Subcutaneous abdominal adipose tissue (tissue), 5 donors: ENCODE results near the gene IL1RAPL1.

Source experiments
- H3K27ac ChIP-seq: one replicate; pipeline ENCODE4 v1.7.0; 2013; ENCODE audit warnings: low read depth, mild to moderate bottlenecking, inconsistent platforms, low read length, moderate library complexity
- H3K27me3 ChIP-seq, 5 donors: one replicate each; pipeline ENCODE4 v1.7.0; 2013; ENCODE audit warnings: low read length in 5 of 5, inconsistent platforms in 1 of 5; ENCODE audit not compliant: control insufficient read depth in 5 of 5, insufficient read depth in 4 of 5
- H3K36me3 ChIP-seq, 5 donors: one replicate each; pipeline ENCODE4 v1.7.0; 2013; ENCODE audit warnings: low read length in 5 of 5; ENCODE audit not compliant: control insufficient read depth in 5 of 5, insufficient read depth in 5 of 5
- H3K4me1 ChIP-seq, 5 donors: one replicate each; pipeline ENCODE4 v1.7.0; 2013; ENCODE audit warnings: low read length in 5 of 5, mild to moderate bottlenecking in 3 of 5, moderate library complexity in 1 of 5; ENCODE audit not compliant: control insufficient read depth in 5 of 5, insufficient read depth in 5 of 5
- H3K4me3 ChIP-seq, 5 donors: one replicate each; pipeline ENCODE4 v1.7.0; 2013; ENCODE audit warnings: low read length in 5 of 5, low read depth in 1 of 5
- H3K9ac ChIP-seq, 5 donors: one replicate each; pipeline ENCODE4 v1.7.0; 2013; ENCODE audit warnings: low read length in 5 of 5, mild to moderate bottlenecking in 4 of 5, moderate library complexity in 3 of 5
- H3K9me3 ChIP-seq, 5 donors: one replicate each; pipeline ENCODE4 v1.7.0; 2013; ENCODE audit warnings: low read length in 5 of 5; ENCODE audit not compliant: control insufficient read depth in 5 of 5
- donor health status: healthy.
- donor health status: healthy.
- donor health status: healthy.
- donor health status: healthy.
- donor health status: healthy.

Gene IL1RAPL1

GRCh38 chrX:28613558-28613957, 26.3 kb downstream of the IL1RAPL1 start:
- H3K27ac ChIP-seq: no peak overlapping the region
- no peaks in the 10 kb centered on the region for H3K4me1 ChIP-seq
- H3K27me3 ChIP-seq: peaks cover 0 to 5% (median 3%) of the 10 kb centered on the region in 5 donors
- H3K9ac ChIP-seq: no peak overlapping the region
- no peak overlapping the region for H3K4me3 ChIP-seq
- no peaks in the 10 kb centered on the region for H3K9me3 ChIP-seq
- H3K36me3 ChIP-seq: no peaks in the 10 kb centered on the region

- no peak overlapping the region for H3K9ac ChIP-seq
- no peak overlapping the region for H3K4me3 ChIP-seq
- H3K4me1 ChIP-seq: no peaks in the 10 kb centered on the region
- no peak overlapping the region for H3K27ac ChIP-seq
- no peaks in the 10 kb centered on the region for H3K36me3 ChIP-seq
- H3K27me3 ChIP-seq: peaks cover 0 to 3% (median 0%) of the 10 kb centered on the region in 5 donors
- no peaks in the 10 kb centered on the region for H3K9me3 ChIP-seq
These were observed 38.0 kb downstream of the IL1RAPL1 start for GRCh38 chrX:28625223-28625622.

GRCh38 chrX:28626515-28626914, 39.3 kb downstream of the IL1RAPL1 start:
- Histone ChIP-seq H3K36me3 (no peaks in the 10 kb centered on the region), H3K27ac (no peak overlapping the region), H3K9me3 (no peaks in the 10 kb centered on the region), H3K4me3 (no peak overlapping the region), H3K4me1 (no peaks in the 10 kb centered on the region), H3K27me3 (peaks cover 0 to 3% (median 0%) of the 10 kb centered on the region in 5 donors), H3K9ac (no peak overlapping the region)

- Histone ChIP-seq H3K36me3 (no peaks in the 10 kb centered on the region), H3K27me3 (peaks cover 0 to 3% (median 0%) of the 10 kb centered on the region in 5 donors), H3K9ac (no peak overlapping the region), H3K27ac (no peak overlapping the region), H3K9me3 (no peaks in the 10 kb centered on the region), H3K4me1 (no peaks in the 10 kb centered on the region), H3K4me3 (no peak overlapping the region)
These were observed 40.9 kb downstream of the IL1RAPL1 start for GRCh38 chrX:28628120-28628519.

GRCh38 chrX:28638775-28639174, 51.5 kb downstream of the IL1RAPL1 start:
- Histone ChIP-seq H3K4me3 (no peak overlapping the region), H3K27me3 (no peaks in the 10 kb centered on the region), H3K9ac (no peak overlapping the region), H3K36me3 (no peaks in the 10 kb centered on the region), H3K9me3 (peaks cover 0 to 4% (median 2%) of the 10 kb centered on the region in 5 donors), H3K27ac (no peak overlapping the region), H3K4me1 (no peaks in the 10 kb centered on the region)

- Histone ChIP-seq H3K36me3 (no peaks in the 10 kb centered on the region), H3K4me1 (no peaks in the 10 kb centered on the region), H3K9me3 (peaks cover 0 to 4% (median 2%) of the 10 kb centered on the region in 5 donors), H3K27me3 (no peaks in the 10 kb centered on the region), H3K4me3 (no peak overlapping the region), H3K27ac (no peak overlapping the region), H3K9ac (no peak overlapping the region)
These were observed 52.2 kb downstream of the IL1RAPL1 start for GRCh38 chrX:28639451-28639850.

GRCh38 chrX:28649541-28649940, 62.3 kb downstream of the IL1RAPL1 start:
- no peak overlapping the region for H3K27ac ChIP-seq
- no peaks in the 10 kb centered on the region for H3K36me3 ChIP-seq
- peaks cover 0 to 7% (median 0%) of the 10 kb centered on the region in 5 donors for H3K27me3 ChIP-seq
- no peak overlapping the region for H3K9ac ChIP-seq
- H3K9me3 ChIP-seq: peaks cover 0 to 4% (median 0%) of the 10 kb centered on the region in 5 donors
- no peaks in the 10 kb centered on the region for H3K4me1 ChIP-seq
- no peak overlapping the region for H3K4me3 ChIP-seq

GRCh38 chrX:28651186-28651585, 63.9 kb downstream of the IL1RAPL1 start:
- Histone ChIP-seq H3K9me3 (peaks cover 0 to 6% (median 0%) of the 10 kb centered on the region in 5 donors), H3K4me1 (no peaks in the 10 kb centered on the region), H3K9ac (no peak overlapping the region), H3K36me3 (no peaks in the 10 kb centered on the region), H3K27ac (no peak overlapping the region), H3K4me3 (no peak overlapping the region), H3K27me3 (peaks cover 0 to 4% (median 0%) of the 10 kb centered on the region in 5 donors)

GRCh38 chrX:28659269-28659668, 72.0 kb downstream of the IL1RAPL1 start:
- H3K4me1 ChIP-seq: no peaks in the 10 kb centered on the region
- peaks cover 0 to 5% (median 3%) of the 10 kb centered on the region in 5 donors for H3K9me3 ChIP-seq
- no peak overlapping the region for H3K9ac ChIP-seq
- no peak overlapping the region for H3K4me3 ChIP-seq
- no peak overlapping the region for H3K27ac ChIP-seq
- H3K36me3 ChIP-seq: no peaks in the 10 kb centered on the region
- no peaks in the 10 kb centered on the region for H3K27me3 ChIP-seq

GRCh38 chrX:28665778-28666177, 78.5 kb downstream of the IL1RAPL1 start:
- H3K4me3 ChIP-seq: no peak overlapping the region
- no peaks in the 10 kb centered on the region for H3K36me3 ChIP-seq
- no peak overlapping the region for H3K27ac ChIP-seq
- H3K4me1 ChIP-seq: no peaks in the 10 kb centered on the region
- H3K27me3 ChIP-seq: peaks cover 0 to 4% (median 4%) of the 10 kb centered on the region in 5 donors
- peaks cover 0 to 3% (median 0%) of the 10 kb centered on the region in 5 donors for H3K9me3 ChIP-seq
- no peak overlapping the region for H3K9ac ChIP-seq

- Histone ChIP-seq H3K4me1 (no peaks in the 10 kb centered on the region), H3K4me3 (no peak overlapping the region), H3K9ac (no peak overlapping the region), H3K36me3 (no peaks in the 10 kb centered on the region), H3K27ac (no peak overlapping the region), H3K9me3 (peaks cover 0 to 3% (median 0%) of the 10 kb centered on the region in 5 donors), H3K27me3 (peaks cover 0 to 4% (median 4%) of the 10 kb centered on the region in 5 donors)
These were observed 81.1 kb downstream of the IL1RAPL1 start for GRCh38 chrX:28668303-28668702.
